GM21515 (cell line): ENCODE data around the gene RAB9A.
"Not testable (repeated sequence)": the region's sequence is repeated elsewhere in the genome, so short reads cannot be mapped to it uniquely, and the experiment has no call there.

Source experiments
- ATAC-seq: cut with Tn5 transposase; IDR thresholded peaks from one replicate; pipeline ENCODE4 v1.9.1; 2021; ENCODE audit not compliant: unreplicated experiment

Gene RAB9A

GRCh38 chrX:13699183-13699826, 10.4 kb downstream of the RAB9A start:
- peak; percentile 61 for ATAC-seq

DNA sequence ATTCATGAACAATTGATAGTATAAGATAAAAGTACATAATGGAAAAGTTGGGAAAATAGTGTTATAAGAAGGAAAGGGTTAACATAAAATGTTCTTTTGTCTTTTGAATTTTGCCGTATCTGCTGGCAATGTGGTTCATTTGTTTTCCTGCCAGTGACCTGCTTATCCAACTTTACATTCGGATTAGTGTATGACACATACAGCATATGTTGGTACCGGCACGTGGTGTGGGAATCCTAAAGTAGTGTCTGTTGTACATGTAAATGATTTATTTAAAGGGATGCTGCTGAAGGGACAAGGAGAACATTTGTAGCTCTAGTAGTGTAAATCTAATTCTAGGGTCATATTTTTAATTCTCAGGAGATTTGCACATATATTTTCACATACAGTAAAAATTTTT, 11.5 kb downstream of the RAB9A start:
- no peak for ATAC-seq

GRCh38 chrX:13702111-13702789, 13.3 kb downstream of the RAB9A start:
- no peak for ATAC-seq

GRCh38 chrX:13703135-13703534, 14.2 kb downstream of the RAB9A start:
- ATAC-seq, result no peak

DNA sequence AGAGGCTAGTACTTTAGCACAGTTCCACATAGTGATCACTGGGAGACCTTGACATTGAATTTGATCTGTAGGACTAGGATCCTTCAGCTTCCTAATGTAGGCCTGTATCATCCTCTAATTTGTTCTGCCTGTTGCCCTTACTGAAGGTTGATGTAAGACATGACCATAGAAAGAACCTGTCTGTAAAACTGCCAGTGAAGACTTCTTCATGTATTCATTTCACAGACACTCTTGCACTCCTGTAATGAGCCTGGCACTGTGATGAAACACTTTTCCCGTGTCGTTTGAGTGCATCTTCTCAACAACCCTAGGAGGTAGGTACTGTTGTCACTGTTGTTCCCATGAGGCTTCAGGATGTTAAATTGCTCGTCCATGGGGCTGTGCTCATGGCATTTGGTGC, 14.7 kb downstream of the RAB9A start:
- no peak for ATAC-seq

DNA sequence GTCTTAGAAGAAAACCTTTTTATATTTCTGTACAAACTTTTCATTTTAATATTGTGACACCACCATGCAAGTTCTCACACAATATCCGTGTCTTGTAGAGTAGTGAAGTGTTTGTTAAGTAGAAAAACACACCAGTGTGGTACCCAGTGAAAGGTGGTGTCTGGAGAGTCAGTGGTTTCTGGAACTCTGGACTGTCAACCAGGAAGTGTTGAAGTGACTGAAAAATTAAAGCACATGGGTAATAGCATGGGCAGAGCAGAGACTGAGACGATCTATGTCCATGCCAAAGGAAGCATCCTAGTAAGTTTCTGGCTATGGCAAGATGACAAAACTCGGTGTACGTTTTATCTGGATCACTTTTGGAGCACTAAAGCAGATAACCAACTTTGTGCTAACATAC, 22.2 kb downstream of the RAB9A start:
- no peak for ATAC-seq

- no peak for ATAC-seq
Measured at GRCh38 chrX:13716455-13716854, 27.5 kb downstream of the RAB9A start.

GRCh38 chrX:13716905-13717304, 28.0 kb downstream of the RAB9A start:
- no peak for ATAC-seq

GRCh38 chrX:13717700-13718472, 29.0 kb downstream of the RAB9A start:
- no peak for ATAC-seq

DNA sequence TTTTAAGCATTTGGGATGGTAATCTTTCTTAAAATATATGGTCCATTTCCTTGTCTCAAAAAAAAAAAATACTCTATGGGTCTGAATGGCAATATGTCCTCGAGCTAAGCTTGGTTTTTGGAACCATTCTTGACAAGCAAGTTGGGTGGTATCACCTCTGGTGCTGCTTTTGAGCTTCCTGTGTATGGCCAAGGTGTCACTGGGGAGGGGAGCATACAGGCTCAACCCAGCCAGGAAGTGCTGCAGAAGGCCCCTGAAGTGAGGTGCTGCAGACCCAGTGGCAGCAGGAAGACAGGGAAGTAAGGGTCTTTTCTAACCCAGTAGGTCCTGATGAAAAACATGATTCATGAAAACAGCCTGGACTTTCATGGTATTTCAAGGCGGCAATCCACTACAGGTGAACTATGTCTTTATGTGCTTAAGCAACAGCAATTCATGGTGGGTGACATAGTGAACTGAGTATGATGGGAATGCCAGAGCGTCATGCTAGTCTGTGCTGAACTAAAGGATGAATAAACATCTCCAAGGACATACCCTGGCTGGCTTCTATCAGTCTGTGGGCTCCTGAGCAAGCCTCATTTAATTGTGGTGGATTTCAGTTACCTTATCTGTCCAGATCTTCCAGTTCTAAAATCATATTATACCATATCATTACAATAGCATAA, 30.4 kb downstream of the RAB9A start:
- ATAC-seq, result no peak

GRCh38 chrX:13721371-13721770, 32.4 kb downstream of the RAB9A start:
- ATAC-seq, result no peak

GRCh38 chrX:13721819-13722519, 33.0 kb downstream of the RAB9A start:
- no peak for ATAC-seq

DNA sequence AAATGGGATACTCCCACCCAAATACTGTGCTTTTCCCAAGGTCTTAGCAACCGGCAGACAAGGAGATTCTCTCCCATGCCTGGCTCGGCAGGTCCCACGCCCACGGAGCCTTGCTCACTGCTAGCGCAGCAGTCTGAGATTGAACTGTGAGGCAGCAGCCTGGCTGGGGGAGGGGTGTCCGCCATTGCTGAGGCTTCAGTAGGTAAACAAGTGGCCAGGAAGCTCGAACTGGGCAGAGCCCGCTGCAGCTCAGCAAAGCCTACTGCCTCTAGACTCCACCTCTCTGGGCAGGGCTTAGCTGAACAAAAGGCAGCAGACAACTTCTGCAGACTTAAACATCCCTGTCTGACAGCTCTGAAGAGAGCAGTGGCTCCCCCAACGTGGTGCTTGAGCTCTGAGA, 36.0 kb downstream of the RAB9A start:
- ATAC-seq, result not testable (repeated sequence)

DNA sequence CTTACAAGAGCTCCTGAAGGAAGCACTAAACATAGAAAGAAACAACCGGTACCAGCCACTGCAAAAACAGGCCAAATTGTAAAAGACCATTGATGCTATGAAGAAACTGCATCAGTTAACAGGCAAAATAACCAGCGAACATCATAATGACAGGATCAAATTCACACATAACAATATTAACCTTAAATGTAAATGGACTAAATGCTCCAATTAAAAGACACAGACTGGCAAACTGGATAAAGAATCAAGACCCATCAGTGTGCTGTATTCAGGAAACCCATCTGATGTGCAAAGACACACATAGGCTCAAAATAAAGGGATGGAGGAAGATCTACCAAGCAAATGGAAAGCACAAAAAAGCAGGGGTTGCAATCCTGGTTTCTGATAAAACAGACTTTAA, 37.7 kb downstream of the RAB9A start:
- ATAC-seq, result not testable (repeated sequence)

- ATAC-seq, result not testable (repeated sequence)
Measured at GRCh38 chrX:13730523-13730922, 41.6 kb downstream of the RAB9A start.

DNA sequence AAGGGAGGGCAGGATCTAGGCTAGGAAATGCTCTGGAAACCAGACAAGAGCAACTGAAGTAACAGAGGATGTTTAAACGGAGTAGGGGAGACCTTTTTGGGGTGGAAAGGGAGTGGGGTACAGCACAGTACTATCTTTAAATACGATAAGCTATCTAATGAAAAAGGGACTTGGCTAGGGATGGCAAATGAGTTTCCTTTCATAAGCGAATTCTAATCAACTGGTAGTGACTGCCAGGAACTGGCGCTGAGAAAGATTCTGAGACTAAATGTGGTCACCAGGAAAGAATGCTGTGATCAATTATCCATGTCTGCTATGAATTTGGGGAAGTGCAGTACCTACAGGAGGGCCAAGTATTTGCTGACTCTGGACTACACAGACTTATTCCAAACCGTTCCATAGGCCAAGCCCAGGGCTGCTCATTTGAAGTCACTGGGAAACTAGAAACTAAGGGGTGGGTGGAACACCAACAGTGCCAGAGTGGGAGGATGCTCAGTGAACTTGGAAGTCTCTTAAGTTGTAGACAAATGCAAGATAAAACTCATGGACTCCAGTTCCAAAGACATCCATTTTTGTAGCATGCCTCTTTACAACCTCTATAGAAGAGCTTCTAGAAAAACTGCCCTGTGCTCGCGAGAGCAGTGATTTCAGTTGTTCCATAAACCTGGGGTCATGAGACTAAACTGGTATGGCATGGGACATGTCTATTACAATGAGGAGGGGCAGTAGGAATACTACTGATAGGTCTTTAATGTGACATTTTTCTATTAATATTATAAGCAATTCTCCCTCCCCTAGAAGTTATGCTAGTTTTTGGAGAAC, 43.5 kb downstream of the RAB9A start:
- no peak for ATAC-seq

DNA sequence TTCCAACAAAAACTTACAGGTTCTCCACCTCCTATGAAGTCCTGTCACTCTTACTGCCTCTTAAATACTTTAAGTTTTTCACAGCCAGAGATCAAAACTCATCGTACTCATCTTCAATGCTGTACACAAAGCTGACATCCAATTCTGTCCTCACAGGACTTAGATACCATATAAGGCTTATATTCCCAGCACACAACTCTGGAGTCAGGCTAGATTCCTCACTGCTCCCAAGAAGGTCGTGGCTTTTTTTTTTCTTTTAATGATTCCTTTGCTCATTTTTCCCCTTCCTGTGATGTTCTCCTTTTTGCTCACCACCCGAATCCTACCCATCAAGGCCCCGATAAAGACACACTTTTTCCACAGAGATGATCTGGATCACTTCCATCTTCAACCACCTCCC, 44.6 kb downstream of the RAB9A start:
- no peak for ATAC-seq

DNA sequence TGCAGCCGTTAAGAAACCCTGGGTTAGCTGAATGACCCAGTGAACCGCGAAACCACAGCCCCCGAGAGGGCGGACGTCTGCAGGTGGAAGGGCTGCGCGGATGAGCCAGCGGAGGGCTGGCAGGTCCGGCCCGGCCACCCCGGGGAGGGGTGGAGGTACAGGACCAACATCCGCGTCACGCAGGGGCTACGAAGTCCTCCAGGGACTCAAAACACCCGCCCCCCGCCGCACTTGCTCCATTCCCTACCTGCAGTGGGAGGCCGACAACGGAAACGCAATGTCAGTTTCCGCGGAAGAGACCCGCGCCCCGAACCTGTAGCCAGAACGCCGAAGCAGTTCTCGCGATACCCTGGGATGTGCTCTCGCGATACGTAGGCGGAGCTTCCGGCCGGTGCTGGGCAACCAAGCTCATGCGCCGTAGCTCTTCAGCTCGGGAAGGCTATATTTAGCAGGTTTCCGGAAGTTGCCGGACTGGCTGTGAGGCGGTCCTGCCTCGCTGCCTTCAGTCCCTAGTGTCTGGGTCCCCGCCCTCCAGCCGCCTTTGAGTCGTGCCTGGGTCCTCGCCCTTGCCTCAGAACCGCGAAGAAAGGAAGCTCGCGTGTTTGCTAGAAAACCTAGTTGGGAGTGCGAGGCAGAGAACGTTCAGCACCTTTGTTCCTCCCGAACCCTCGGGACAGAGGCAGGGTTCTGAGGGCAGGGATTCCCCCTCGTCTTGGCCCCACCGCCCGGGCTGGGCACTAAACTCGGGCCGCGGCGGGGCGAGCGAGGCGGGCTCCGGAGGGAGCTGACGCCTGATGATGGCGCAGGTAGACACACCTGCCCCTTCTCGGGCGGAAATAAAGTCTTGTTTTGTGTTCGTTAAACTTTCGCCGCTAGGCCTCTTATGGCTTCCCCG, 45.6 kb downstream of the RAB9A start, which contains the start of the genes OFD1 and TRAPPC2:
OFD1 (plus strand) TSS at position 471 of the 895 bp plus-strand sequence; CDS start at position 795, 324 bp downstream.
TRAPPC2 (minus strand) TSS at position 343 of the 895 bp plus-strand sequence. CDS start 14,657 bp downstream, outside the sequence.
- ATAC-seq, result peak; percentile 89

DNA sequence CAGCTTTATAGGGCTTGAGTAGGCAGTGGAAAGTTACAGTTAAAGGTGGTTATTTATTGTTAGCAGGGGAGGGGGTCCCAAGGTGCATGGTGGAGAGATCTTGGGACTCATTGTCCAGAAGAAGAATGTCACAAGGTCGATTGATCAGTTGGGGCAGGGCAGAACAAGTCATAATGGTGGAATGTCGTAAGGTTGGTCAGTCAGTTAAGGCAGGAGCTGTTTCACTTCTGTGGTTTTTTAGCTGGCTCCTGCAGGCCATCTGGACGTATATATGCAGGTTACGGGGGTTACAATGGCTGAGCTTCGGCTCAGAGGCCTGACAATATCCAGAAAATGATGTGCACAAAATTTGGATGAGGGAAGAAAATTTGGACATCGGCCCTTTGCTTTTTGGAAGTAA, 52.8 kb downstream of the RAB9A start:
- ATAC-seq, result no peak
